AG04450 (cell line): ENCODE results near the gene CANT1. TPM values are rescaled to one million over a fixed set of nuclear protein-coding genes. Genes with fewer than 3 reads are reported as not detected.

ENCODE experiments used
- CTCF ChIA-PET: fragments of 300-600, 350-600 bp; formaldehyde crosslinking; extraction: SDS; loops from one replicate; lab custom pipeline; 2022; ENCODE audit warnings: antibody characterized with exemption, inconsistent platforms; lab: Charles Lee
- POLR2A ChIA-PET: fragments of 350-600 bp; formaldehyde crosslinking; extraction: SDS; loops from one replicate; lab custom pipeline; 2021; ENCODE audit warnings: antibody characterized with exemption, inconsistent platforms; lab: Yijun Ruan, JAX
- DNase-seq: peaks from one replicate; pipeline ENCODE4 v3.0.0-alpha.2; 2011; ENCODE audit warnings: low read depth, low spot score
- H3K27ac ChIP-seq: one replicate; pipeline ENCODE4 v1.5.1; 2012; ENCODE audit warnings: low read depth, low read length, control low read depth
- H3K27me3 ChIP-seq: one replicate; pipeline ENCODE4 v1.6.0; 2012; ENCODE audit warnings: low read length; ENCODE audit not compliant: control insufficient read depth, insufficient read depth
- H3K4me3 ChIP-seq: 2 replicates; pipeline ENCODE4 v1.5.1; 2011; ENCODE audit warnings: mild to moderate bottlenecking, low read depth, low read length, control low read depth
- H3K9me3 ChIP-seq: 2 replicates; pipeline ENCODE4 v1.5.1; 2012; ENCODE audit warnings: low read length; ENCODE audit not compliant: control insufficient read depth, insufficient read depth
- polyA plus RNA-seq: library from polyadenylated mRNA; depleted of rRNA; stranded (reverse); fragments of >200 nt; gene quantifications from 2 replicates; pipeline ENCODE4 v1.2.3, GENCODE V29; 2011
- TF ChIP-seq, protein P1 (sequence below): IDR thresholded peaks from 2 replicates; pipeline ENCODE4 v1.5.1; 2011; ENCODE audit warnings: low read depth, low read length, control low read depth, inconsistent platforms

The CANT1 gene
- polyA plus RNA-seq, 1 experiment: 61.6 TPM

DNA sequence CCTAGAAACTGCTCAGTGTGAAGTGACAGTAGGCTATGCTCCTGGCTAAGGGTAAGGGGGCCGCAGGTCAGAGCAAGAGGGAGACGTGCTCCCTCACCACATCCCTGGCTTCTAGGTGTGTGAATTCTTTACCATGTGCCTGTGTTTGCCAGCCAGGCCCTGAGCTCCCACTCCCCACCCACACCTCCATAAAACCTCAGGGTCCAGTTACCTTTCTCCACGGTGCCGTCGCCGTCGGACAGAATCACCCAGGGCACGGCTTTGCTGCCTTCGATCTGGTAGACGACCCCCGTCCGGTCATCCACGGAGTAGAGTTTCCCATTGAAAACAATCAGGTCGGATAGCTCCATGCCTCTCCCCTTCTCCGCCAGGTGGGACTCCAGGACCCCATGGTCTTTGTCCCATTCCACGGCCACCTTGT lies 12.8 kb downstream of the CANT1 start:
- no peak for DNase-seq
- CTCF ChIA-PET: no interaction called here
- Histone ChIP-seq H3K4me3 (no peak overlapping the region), H3K27ac (no peak overlapping the region), H3K9me3 (peaks cover 13% of the 10 kb centered on the region; the same call in 1 of the 2 replicates), H3K27me3 (no peaks in the 10 kb centered on the region)
- POLR2A ChIA-PET: no interaction called here
- TF ChIP-seq, protein P1, sequence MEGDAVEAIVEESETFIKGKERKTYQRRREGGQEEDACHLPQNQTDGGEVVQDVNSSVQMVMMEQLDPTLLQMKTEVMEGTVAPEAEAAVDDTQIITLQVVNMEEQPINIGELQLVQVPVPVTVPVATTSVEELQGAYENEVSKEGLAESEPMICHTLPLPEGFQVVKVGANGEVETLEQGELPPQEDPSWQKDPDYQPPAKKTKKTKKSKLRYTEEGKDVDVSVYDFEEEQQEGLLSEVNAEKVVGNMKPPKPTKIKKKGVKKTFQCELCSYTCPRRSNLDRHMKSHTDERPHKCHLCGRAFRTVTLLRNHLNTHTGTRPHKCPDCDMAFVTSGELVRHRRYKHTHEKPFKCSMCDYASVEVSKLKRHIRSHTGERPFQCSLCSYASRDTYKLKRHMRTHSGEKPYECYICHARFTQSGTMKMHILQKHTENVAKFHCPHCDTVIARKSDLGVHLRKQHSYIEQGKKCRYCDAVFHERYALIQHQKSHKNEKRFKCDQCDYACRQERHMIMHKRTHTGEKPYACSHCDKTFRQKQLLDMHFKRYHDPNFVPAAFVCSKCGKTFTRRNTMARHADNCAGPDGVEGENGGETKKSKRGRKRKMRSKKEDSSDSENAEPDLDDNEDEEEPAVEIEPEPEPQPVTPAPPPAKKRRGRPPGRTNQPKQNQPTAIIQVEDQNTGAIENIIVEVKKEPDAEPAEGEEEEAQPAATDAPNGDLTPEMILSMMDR: no peak

DNA sequence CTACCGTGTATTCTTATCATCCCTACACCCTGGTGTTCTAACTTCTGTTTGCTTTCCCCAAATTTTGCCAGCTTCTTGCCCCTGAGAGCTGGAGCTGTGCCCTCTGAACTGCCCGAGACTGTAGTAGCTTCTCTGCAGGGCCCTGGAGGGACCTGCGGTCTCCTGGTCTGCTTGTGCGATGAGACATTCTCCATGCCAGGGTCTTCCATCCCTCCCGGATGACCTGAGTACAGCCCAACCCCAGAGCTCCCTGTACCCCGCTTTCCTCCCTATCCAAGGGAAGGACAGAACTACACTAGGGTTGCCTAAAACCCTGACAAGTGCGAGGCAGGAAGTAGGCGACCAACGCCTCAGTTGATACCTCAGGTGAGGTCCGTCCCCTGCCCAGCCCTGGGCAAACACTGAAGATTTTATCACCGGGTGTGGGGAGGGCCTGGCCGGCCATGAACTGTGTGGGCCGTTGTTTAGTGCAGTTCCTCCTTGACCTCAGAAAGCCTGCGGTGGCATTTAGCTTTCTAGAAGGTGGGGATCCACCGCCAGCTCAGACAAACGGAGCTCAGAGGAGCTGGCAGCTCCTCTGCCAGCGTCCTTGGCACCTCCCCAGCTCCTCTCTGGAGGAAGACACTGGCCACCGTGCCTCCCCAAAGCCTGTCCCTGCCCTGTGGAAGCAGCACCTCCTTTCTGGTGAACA lies 13.7 kb downstream of the CANT1 start:
- POLR2A ChIA-PET: interaction anchor here (0.6 kb wide), 1 partner anchor 31 kb away, joined by 5 read pairs; no protein-coding TSS in a partner anchor
- Histone ChIP-seq H3K27ac (no peak overlapping the region), H3K4me3 (no peak overlapping the region), H3K9me3 (peaks cover 13% of the 10 kb centered on the region; the same call in 1 of the 2 replicates), H3K27me3 (no peaks in the 10 kb centered on the region)
- CTCF ChIA-PET: no interaction called here
- no peak for DNase-seq
- TF ChIP-seq, protein P1: no peak

GRCh38 chr17:78995022-78995760 lies 14.4 kb downstream of the CANT1 start:
- H3K27ac ChIP-seq: no peak overlapping the region
- ChIA-PET CTCF (no interaction called here), POLR2A (interaction anchor here (0.6 kb wide), 1 partner anchor 32 kb away, joined by 5 read pairs; no protein-coding TSS in a partner anchor)
- H3K27me3 ChIP-seq: no peaks in the 10 kb centered on the region
- TF ChIP-seq, protein P1: no peak
- no peak overlapping the region for H3K4me3 ChIP-seq
- DNase-seq: no peak
- H3K9me3 ChIP-seq: peaks cover 19% of the 10 kb centered on the region; the same call in 1 of the 2 replicates

DNA sequence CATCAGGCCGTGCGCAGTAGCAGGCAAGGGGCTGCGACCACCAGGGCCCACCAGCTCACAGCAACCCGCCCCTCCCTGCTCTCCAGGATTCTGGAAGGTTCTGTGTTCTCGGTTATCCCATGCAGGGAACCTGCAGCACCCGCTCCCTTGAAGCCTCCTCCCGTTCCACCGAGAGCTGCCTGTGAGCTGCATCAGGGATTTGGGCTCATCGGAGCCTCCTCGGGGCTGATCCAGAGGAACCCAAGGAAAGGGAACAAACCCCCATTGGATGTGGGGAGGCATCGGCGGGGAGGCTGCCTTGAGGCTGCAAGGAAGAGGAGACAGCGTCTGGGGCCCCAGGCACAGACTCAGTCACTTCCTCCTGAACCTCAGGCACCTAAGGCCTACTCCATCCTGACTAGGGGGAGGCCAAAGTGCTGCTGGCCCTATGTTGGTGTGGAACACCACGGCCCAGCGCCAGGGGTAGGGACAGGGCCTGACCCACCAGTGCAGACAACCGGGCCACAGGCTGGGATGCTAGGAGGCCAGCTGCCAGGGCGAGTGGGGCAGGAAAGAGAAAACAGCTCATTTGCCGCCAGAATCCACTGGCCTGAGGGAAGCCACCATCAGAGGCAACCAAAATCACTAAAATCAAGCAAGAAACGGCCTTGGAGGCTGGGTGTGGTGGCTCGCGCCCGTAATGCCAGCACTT lies 15.4 kb downstream of the CANT1 start:
- ChIA-PET POLR2A (no interaction called here), CTCF (interaction anchor here (1.1 to 1.3 kb wide), 2 partner anchors 16 to 17 kb away, joined by 3 read pairs; partner anchors contain the start of gene CANT1)
- Histone ChIP-seq H3K4me3 (no peak overlapping the region), H3K27ac (no peak overlapping the region), H3K27me3 (no peaks in the 10 kb centered on the region), H3K9me3 (peaks cover 19% of the 10 kb centered on the region; the same call in 1 of the 2 replicates)
- no peak for DNase-seq
- TF ChIP-seq, protein P1: no peak
